ENCODE results near the gene TBC1D8. TPM values are rescaled to one million over a fixed set of nuclear protein-coding genes. Genes with fewer than 3 reads are reported as not detected.

The TBC1D8 gene
- total RNA-seq, 1 experiment from 2014 or later, result 5.1 TPM

- H3K36me3 ChIP-seq (ENCODE audit: insufficient read depth, low read length, poor library complexity, severe bottlenecking), result peaks cover 55% of the 10 kb centered on the region
- POLR2A ChIA-PET (ENCODE audit: low non-redundant PET), result no interaction called here
- DNase-seq (ENCODE audit: low spot score), result no peak
- no peak overlapping the region for H3K27ac ChIP-seq (ENCODE audit: low read depth, low read length, poor library complexity, severe bottlenecking)
- CTCF ChIA-PET, result no interaction called here
- intact Hi-C loops (cut with micrococcal nuclease; ENCODE audit: unreplicated experiment), result no loop called here
- H3K4me1 ChIP-seq (ENCODE audit: insufficient read depth, low read length, poor library complexity, severe bottlenecking), result no peaks in the 10 kb centered on the region
- H3K4me3 ChIP-seq (ENCODE audit: low read depth, low read length, poor library complexity, severe bottlenecking), result no peak overlapping the region
- no TSS peak for BruUV-seq (replicated peaks)
- no peaks in the 10 kb centered on the region for H3K27me3 ChIP-seq (replicated peaks; ENCODE audit: insufficient read depth, low read depth, low read length, poor library complexity)
- TF ChIP-seq EZH2 (IDR thresholded peaks at IDR 0.05; ENCODE audit: borderline replicate concordance, low read depth, low read length, poor library complexity, severe bottlenecking) (no peak), CTCF (conservative IDR thresholded peaks at IDR 0.05; ENCODE audit: low read depth, low read length) (no peak)
- H3K9me3 ChIP-seq (ENCODE audit: low read depth, low read length, poor library complexity, severe bottlenecking), result no peaks in the 10 kb centered on the region
Observed at GRCh38 chr2:101018934-101019333, 132.2 kb downstream of the TBC1D8 start.

GRCh38 chr2:101017371-101017770 is 133.8 kb downstream of the TBC1D8 start:
- Histone ChIP-seq H3K4me1 (ENCODE audit: insufficient read depth, low read length, poor library complexity, severe bottlenecking) (no peaks in the 10 kb centered on the region), H3K27me3 (replicated peaks; ENCODE audit: insufficient read depth, low read depth, low read length, poor library complexity) (no peaks in the 10 kb centered on the region), H3K9me3 (ENCODE audit: low read depth, low read length, poor library complexity, severe bottlenecking) (no peaks in the 10 kb centered on the region), H3K36me3 (ENCODE audit: insufficient read depth, low read length, poor library complexity, severe bottlenecking) (peaks cover 58% of the 10 kb centered on the region), H3K27ac (ENCODE audit: low read depth, low read length, poor library complexity, severe bottlenecking) (no peak overlapping the region), H3K4me3 (ENCODE audit: low read depth, low read length, poor library complexity, severe bottlenecking) (no peak overlapping the region)
- CTCF ChIA-PET, result no interaction called here
- TF ChIP-seq CTCF (conservative IDR thresholded peaks at IDR 0.05; ENCODE audit: low read depth, low read length) (no peak), EZH2 (IDR thresholded peaks at IDR 0.05; ENCODE audit: borderline replicate concordance, low read depth, low read length, poor library complexity, severe bottlenecking) (no peak)
- intact Hi-C loops (cut with micrococcal nuclease; ENCODE audit: unreplicated experiment), result no loop called here
- BruUV-seq (replicated peaks), result no TSS peak
- no peak for DNase-seq (ENCODE audit: low spot score)
- POLR2A ChIA-PET (ENCODE audit: low non-redundant PET), result no interaction called here

- Histone ChIP-seq H3K4me3 (ENCODE audit: low read depth, low read length, poor library complexity, severe bottlenecking) (no peak overlapping the region), H3K9me3 (ENCODE audit: low read depth, low read length, poor library complexity, severe bottlenecking) (no peaks in the 10 kb centered on the region), H3K27ac (ENCODE audit: low read depth, low read length, poor library complexity, severe bottlenecking) (no peak overlapping the region), H3K4me1 (ENCODE audit: insufficient read depth, low read length, poor library complexity, severe bottlenecking) (no peaks in the 10 kb centered on the region), H3K27me3 (replicated peaks; ENCODE audit: insufficient read depth, low read depth, low read length, poor library complexity) (no peaks in the 10 kb centered on the region), H3K36me3 (ENCODE audit: insufficient read depth, low read length, poor library complexity, severe bottlenecking) (peaks cover 58% of the 10 kb centered on the region)
- no peak for DNase-seq (ENCODE audit: low spot score)
- TF ChIP-seq EZH2 (IDR thresholded peaks at IDR 0.05; ENCODE audit: borderline replicate concordance, low read depth, low read length, poor library complexity, severe bottlenecking) (no peak), CTCF (conservative IDR thresholded peaks at IDR 0.05; ENCODE audit: low read depth, low read length) (no peak)
- intact Hi-C loops (cut with micrococcal nuclease; ENCODE audit: unreplicated experiment), result no loop called here
- POLR2A ChIA-PET (ENCODE audit: low non-redundant PET), result no interaction called here
- BruUV-seq (replicated peaks), result no TSS peak
- CTCF ChIA-PET, result interaction anchor here (0.7 kb wide), 1 partner anchor 174 kb away, joined by 5 read pairs; no protein-coding TSS in a partner anchor
Observed at GRCh38 chr2:101014264-101014857, 136.8 kb downstream of the TBC1D8 start.

Measured in A673 (cell line).